ENCODE data around the gene ARMC2. TPM values are rescaled to one million over a fixed set of nuclear protein-coding genes. Genes with fewer than 3 reads are reported as not detected.

Gene ARMC2
- total RNA-seq, 1 experiment from 2014 or later, result 3.2 TPM

- peak; percentile 88 for DNase-seq (ENCODE audit: unreplicated experiment)
- TF ChIP-seq CTCF (IDR thresholded peaks at IDR 0.05; ENCODE audit: unreplicated experiment), result no peak
- ChIA-PET CTCF (interaction anchor here (2.6 to 4.2 kb wide), 2 partner anchors 19 to 176 kb away, joined by 9 to 19 read pairs; no protein-coding TSS in a partner anchor), POLR2A (interaction anchor here (0.6 to 3.4 kb wide), 14 partner anchors 106 to 487 kb away, joined by 3 to 14 read pairs (median 4); no protein-coding TSS in a partner anchor)
- no peaks in the 10 kb centered on the region for H3K9me3 Mint-ChIP-seq (ENCODE audit: unreplicated experiment)
- BruUV-seq (replicated peaks), result no TSS peak
- peaks cover 29% of the 10 kb centered on the region for H3K4me1 Mint-ChIP-seq (ENCODE audit: insufficient read depth, unreplicated experiment)
- no peaks in the 10 kb centered on the region for H3K27me3 Mint-ChIP-seq (ENCODE audit: insufficient read depth, unreplicated experiment)
- H3K36me3 Mint-ChIP-seq (ENCODE audit: insufficient read depth, unreplicated experiment), result no peaks in the 10 kb centered on the region
- H3K4me3 Mint-ChIP-seq (ENCODE audit: unreplicated experiment), result peak overlapping the region; percentile 40
- peak overlapping the region; percentile 97 for H3K27ac Mint-ChIP-seq (ENCODE audit: low read depth, unreplicated experiment)
- intact Hi-C loops (cut with micrococcal nuclease), result loop anchor here (1.0 to 2.0 kb wide), 2 partner anchors 163 to 207 kb away; no protein-coding TSS in a partner anchor
Measured at GRCh38 chr6:108896111-108896661, 48.0 kb downstream of the ARMC2 start.

- Mint-ChIP-seq H3K4me3 (ENCODE audit: unreplicated experiment) (no peak overlapping the region), H3K27me3 (ENCODE audit: insufficient read depth, unreplicated experiment) (no peaks in the 10 kb centered on the region), H3K27ac (ENCODE audit: low read depth, unreplicated experiment) (peak overlapping the region; percentile 97), H3K9me3 (ENCODE audit: unreplicated experiment) (no peaks in the 10 kb centered on the region), H3K4me1 (ENCODE audit: insufficient read depth, unreplicated experiment) (peaks cover 29% of the 10 kb centered on the region), H3K36me3 (ENCODE audit: insufficient read depth, unreplicated experiment) (no peaks in the 10 kb centered on the region)
- no peak for TF ChIP-seq CTCF (IDR thresholded peaks at IDR 0.05; ENCODE audit: unreplicated experiment)
- intact Hi-C loops (cut with micrococcal nuclease), result loop anchor here (2.0 kb wide), 1 partner anchor 209 kb away; no protein-coding TSS in a partner anchor
- BruUV-seq (replicated peaks), result no TSS peak
- ChIA-PET CTCF (interaction anchor here (2.1 to 2.6 kb wide), 2 partner anchors 18 to 176 kb away, joined by 5 to 9 read pairs; no protein-coding TSS in a partner anchor), POLR2A (interaction anchor here (0.5 to 3.4 kb wide), 16 partner anchors 8 to 958 kb away, joined by 3 to 14 read pairs (median 4); partner anchors contain the start of genes ARMC2, CEP57L1, FOXO3 and SEC63)
- DNase-seq (ENCODE audit: unreplicated experiment), result peak; percentile 78
Measured at GRCh38 chr6:108897371-108897770, 49.1 kb downstream of the ARMC2 start.

- BruUV-seq (replicated peaks), result no TSS peak
- TF ChIP-seq CTCF (IDR thresholded peaks at IDR 0.05; ENCODE audit: unreplicated experiment), result no peak
- Mint-ChIP-seq H3K4me1 (ENCODE audit: insufficient read depth, unreplicated experiment) (peaks cover 9% of the 10 kb centered on the region), H3K9me3 (ENCODE audit: unreplicated experiment) (no peaks in the 10 kb centered on the region), H3K27me3 (ENCODE audit: insufficient read depth, unreplicated experiment) (no peaks in the 10 kb centered on the region), H3K36me3 (ENCODE audit: insufficient read depth, unreplicated experiment) (no peaks in the 10 kb centered on the region), H3K4me3 (ENCODE audit: unreplicated experiment) (no peak overlapping the region), H3K27ac (ENCODE audit: low read depth, unreplicated experiment) (no peak overlapping the region)
- intact Hi-C loops (cut with micrococcal nuclease), result no loop called here
- DNase-seq (ENCODE audit: unreplicated experiment), result no peak
- ChIA-PET CTCF (no interaction called here), POLR2A (interaction anchor here (1.2 kb wide), 1 partner anchor 15 kb away, joined by 4 read pairs; no protein-coding TSS in a partner anchor)
Measured at GRCh38 chr6:108902382-108902792, 54.2 kb downstream of the ARMC2 start.

GRCh38 chr6:108903796-108904195 lies 55.6 kb downstream of the ARMC2 start:
- no peak overlapping the region for H3K4me3 Mint-ChIP-seq (ENCODE audit: unreplicated experiment)
- CTCF ChIA-PET, result interaction anchor here (0.7 to 1.0 kb wide), 3 partner anchors 10 to 932 kb away, joined by 3 to 7 read pairs (median 4); no protein-coding TSS in a partner anchor

More at GRCh38 chr6:108903796-108904195, 55.6 kb downstream of the ARMC2 start:
- no peak for TF ChIP-seq CTCF (IDR thresholded peaks at IDR 0.05; ENCODE audit: unreplicated experiment)
- no TSS peak for BruUV-seq (replicated peaks)
- Mint-ChIP-seq H3K27ac (ENCODE audit: low read depth, unreplicated experiment) (no peak overlapping the region), H3K9me3 (ENCODE audit: unreplicated experiment) (no peaks in the 10 kb centered on the region), H3K27me3 (ENCODE audit: insufficient read depth, unreplicated experiment) (no peaks in the 10 kb centered on the region), H3K4me1 (ENCODE audit: insufficient read depth, unreplicated experiment) (no peaks in the 10 kb centered on the region), H3K36me3 (ENCODE audit: insufficient read depth, unreplicated experiment) (no peaks in the 10 kb centered on the region)
- intact Hi-C loops (cut with micrococcal nuclease), result no loop called here
- no peak for DNase-seq (ENCODE audit: unreplicated experiment)
- POLR2A ChIA-PET, result interaction anchor here (0.7 kb wide), 1 partner anchor 153 kb away, joined by 3 read pairs; no protein-coding TSS in a partner anchor

Data from MCF 10A (cell line).